Prostate gland (tissue), 2 donors: ENCODE data around the gene DIS3L2.

Source experiments
- POLR2A ChIP-seq: fragments of 450-650 bp; IDR thresholded peaks from one replicate; pipeline ENCODE4 v1.6.1; 2016; ENCODE audit warnings: antibody characterized with exemption, mild to moderate bottlenecking
- TF ChIP-seq, protein P1 (sequence below), 4 experiments: fragments of 200-600 bp in 2 of 4; fragments of 450-650 bp in 2 of 4; sonication (generic) in 2 of 4; IDR thresholded peaks; 1 replicate in 3 of 4; 2 replicates in 1 of 4; pipeline ENCODE4 v1.5.1; 2016 to 2019; ENCODE audit warnings: antibody characterized with exemption in 4 of 4, mild to moderate bottlenecking in 2 of 4, moderate library complexity in 2 of 4

DNA sequence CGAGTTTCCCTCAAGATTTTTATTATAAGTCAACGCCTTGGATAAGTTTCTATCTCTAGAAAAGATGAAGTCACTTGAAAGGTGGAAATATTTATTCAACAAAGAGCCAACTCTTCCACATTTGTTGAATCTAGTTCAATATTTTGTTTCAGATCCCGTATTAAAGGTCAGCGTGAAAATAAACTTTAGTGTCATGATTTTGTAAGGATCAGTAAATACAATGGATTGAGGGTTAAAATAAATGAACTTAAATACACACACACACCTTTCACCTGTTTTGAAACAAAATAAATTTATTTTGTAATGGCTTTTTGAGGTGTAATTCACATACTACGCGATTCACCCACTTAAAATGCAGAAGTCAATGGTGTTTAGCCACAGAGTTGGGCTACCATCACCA is 19.3 kb upstream of the DIS3L2 start:
- no peak for TF ChIP-seq POLR2A
- TF ChIP-seq, protein P1, sequence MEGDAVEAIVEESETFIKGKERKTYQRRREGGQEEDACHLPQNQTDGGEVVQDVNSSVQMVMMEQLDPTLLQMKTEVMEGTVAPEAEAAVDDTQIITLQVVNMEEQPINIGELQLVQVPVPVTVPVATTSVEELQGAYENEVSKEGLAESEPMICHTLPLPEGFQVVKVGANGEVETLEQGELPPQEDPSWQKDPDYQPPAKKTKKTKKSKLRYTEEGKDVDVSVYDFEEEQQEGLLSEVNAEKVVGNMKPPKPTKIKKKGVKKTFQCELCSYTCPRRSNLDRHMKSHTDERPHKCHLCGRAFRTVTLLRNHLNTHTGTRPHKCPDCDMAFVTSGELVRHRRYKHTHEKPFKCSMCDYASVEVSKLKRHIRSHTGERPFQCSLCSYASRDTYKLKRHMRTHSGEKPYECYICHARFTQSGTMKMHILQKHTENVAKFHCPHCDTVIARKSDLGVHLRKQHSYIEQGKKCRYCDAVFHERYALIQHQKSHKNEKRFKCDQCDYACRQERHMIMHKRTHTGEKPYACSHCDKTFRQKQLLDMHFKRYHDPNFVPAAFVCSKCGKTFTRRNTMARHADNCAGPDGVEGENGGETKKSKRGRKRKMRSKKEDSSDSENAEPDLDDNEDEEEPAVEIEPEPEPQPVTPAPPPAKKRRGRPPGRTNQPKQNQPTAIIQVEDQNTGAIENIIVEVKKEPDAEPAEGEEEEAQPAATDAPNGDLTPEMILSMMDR (IDR thresholded peaks at IDR 0.05): no peak
